CD1c-positive myeloid dendritic cell (primary cell): ENCODE measurements around the gene RARS2.
"Not testable (repeated sequence)": the region's sequence is repeated elsewhere in the genome, so short reads cannot be mapped to it uniquely, and the experiment has no call there.

ENCODE experiments used
- DNase-seq: peaks from one replicate; pipeline ENCODE4 v3.0.0-alpha.2; 2016; ENCODE audit errors: extremely low spot score

The RARS2 gene

GRCh38 chr6:87589693-87590416 is at the start of gene RARS2, which contains the start of gene ORC3:
TSS of gene RARS2 (minus strand) at chr6:87589987. CDS start at chr6:87589957, 30 bp downstream.
TSS of gene ORC3 (plus strand) at chr6:87590135. CDS start at chr6:87590169, 34 bp downstream.
- DNase-seq: peak; percentile 97

GRCh38 chr6:87639373-87639772 is 49.6 kb upstream of the RARS2 start:
- DNase-seq: no peak

GRCh38 chr6:87637106-87637505 is 47.3 kb upstream of the RARS2 start:
- no peak for DNase-seq

GRCh38 chr6:87636315-87636714 is 46.5 kb upstream of the RARS2 start:
- DNase-seq: no peak

- DNase-seq: no peak
Observed at GRCh38 chr6:87633851-87634250, 44.1 kb upstream of the RARS2 start.

- DNase-seq: no peak
Observed at GRCh38 chr6:87630746-87631145, 41.0 kb upstream of the RARS2 start.

GRCh38 chr6:87628881-87629280 is 39.1 kb upstream of the RARS2 start:
- no peak for DNase-seq

GRCh38 chr6:87628424-87628823 is 38.6 kb upstream of the RARS2 start:
- DNase-seq: peak; percentile 16

GRCh38 chr6:87623248-87623647 is 33.5 kb upstream of the RARS2 start:
- DNase-seq: no peak

- no peak for DNase-seq
Observed at GRCh38 chr6:87618531-87618930, 28.7 kb upstream of the RARS2 start.

GRCh38 chr6:87617405-87617804 is 27.6 kb upstream of the RARS2 start:
- DNase-seq: no peak

- not testable (repeated sequence) for DNase-seq
Observed at GRCh38 chr6:87613018-87613417, 23.2 kb upstream of the RARS2 start.

- DNase-seq: no peak
Observed at GRCh38 chr6:87608802-87609201, 19.0 kb upstream of the RARS2 start.

- DNase-seq: no peak
Observed at GRCh38 chr6:87606199-87606598, 16.4 kb upstream of the RARS2 start.

- peak; percentile 11 for DNase-seq
Observed at GRCh38 chr6:87600576-87600975, 10.8 kb upstream of the RARS2 start.

- no peak for DNase-seq
Observed at GRCh38 chr6:87590990-87591389, 1.2 kb upstream of the RARS2 start.

- DNase-seq: no peak
Observed at GRCh38 chr6:87590417-87590880, 662 bp upstream of the RARS2 start.

GRCh38 chr6:87588756-87589407 is 905 bp downstream of the RARS2 start:
- DNase-seq: no peak

- DNase-seq: no peak
Observed at GRCh38 chr6:87586371-87587077, 3.3 kb downstream of the RARS2 start.

GRCh38 chr6:87583822-87584221 is 6.0 kb downstream of the RARS2 start:
- no peak for DNase-seq

- no peak for DNase-seq
Observed at GRCh38 chr6:87575423-87575822, 14.4 kb downstream of the RARS2 start.

GRCh38 chr6:87574237-87574804 is 15.5 kb downstream of the RARS2 start:
- no peak for DNase-seq
